K562 (cell line): ENCODE results near the gene KDM2A. TPM values are rescaled to one million over a fixed set of nuclear protein-coding genes. Genes with fewer than 3 reads are reported as not detected.

Experiments
- ATF1 ChIP-seq, 2 experiments: fragments of 450-650 bp in 1 of 2; IDR thresholded peaks; 2 replicates each; pipeline ENCODE4 v1.6.1; 2016; ENCODE audit warnings: missing compliant biosample characterization in 1 of 2, missing genetic modification characterization in 1 of 2
- CEBPB ChIP-seq: fragments of 450-650 bp; IDR thresholded peaks from 2 replicates; pipeline ENCODE4 v1.6.1; 2016; ENCODE audit warnings: missing genetic modification characterization, missing compliant biosample characterization
- CHCHD3 ChIP-seq: fragments of 250-450 bp; sonication (Bioruptor Pico); IDR thresholded peaks from 2 replicates; pipeline ENCODE4 v2.1.2; 2022; ENCODE audit warnings: mild to moderate bottlenecking
- CREB3 ChIP-seq: fragments of 450-650 bp; conservative IDR thresholded peaks from 2 replicates; pipeline ENCODE4 v1.6.1; 2016; ENCODE audit warnings: missing genetic modification characterization, low read depth, mild to moderate bottlenecking, missing compliant biosample characterization, moderate library complexity
- FOXK1 ChIP-seq: sonication (generic); formaldehyde crosslinking; IDR thresholded peaks from 2 replicates; pipeline ENCODE4 v1.8.0; 2022; ENCODE audit warnings: missing genetic modification reagents, mild to moderate bottlenecking, borderline replicate concordance
- JUND ChIP-seq, 2 experiments: IDR thresholded peaks; 2 replicates in 1 of 2; 3 replicates in 1 of 2; pipeline ENCODE4 v1.6.1; 2011; ENCODE audit warnings: borderline replicate concordance in 2 of 2, low read depth in 2 of 2, low read length in 2 of 2, improper control_type of control experiment in 1 of 2, missing biosample characterization in 1 of 2, missing genetic modification characterization in 1 of 2, missing genetic modification reagents in 1 of 2
- MTA3 ChIP-seq: fragments of 450-650 bp; formaldehyde crosslinking; IDR thresholded peaks from 2 replicates; pipeline ENCODE4 v1.6.1; 2017; ENCODE audit warnings: mild to moderate bottlenecking, borderline replicate concordance
- MTF1 ChIP-seq: fragments of 250-450 bp; sonication (Bioruptor Pico); IDR thresholded peaks from 2 replicates; pipeline ENCODE4 v1.9.0; 2021; ENCODE audit warnings: moderate library complexity, mild to moderate bottlenecking, inconsistent platforms, borderline replicate concordance
- NFRKB ChIP-seq: fragments of 450-650 bp; IDR thresholded peaks from 2 replicates; pipeline ENCODE4 v1.6.1; 2016; ENCODE audit warnings: low read depth
- NR3C1 ChIP-seq: sonication (generic); formaldehyde crosslinking; IDR thresholded peaks from 2 replicates; pipeline ENCODE4 v1.8.1; 2022; ENCODE audit warnings: missing genetic modification reagents
- TAF7 ChIP-seq: fragments of 450-650 bp; IDR thresholded peaks from 2 replicates; pipeline ENCODE4 v1.6.1; 2016; ENCODE audit warnings: missing genetic modification characterization, missing compliant biosample characterization
- TBP ChIP-seq: optimal IDR thresholded peaks from 2 replicates; pipeline ENCODE3; 2011; ENCODE audit warnings: low read depth, low read length, improper control_type of control experiment
- YY1 ChIP-seq, 3 experiments: IDR thresholded peaks; 2 replicates each; pipeline ENCODE4 v1.6.1; 2011; ENCODE audit warnings: low read length in 2 of 3, mild to moderate bottlenecking in 2 of 3, moderate library complexity in 2 of 3, borderline replicate concordance in 1 of 3, control low read depth in 1 of 3, low read depth in 1 of 3; ENCODE audit not compliant: insufficient read depth in 3 of 3, insufficient replicate concordance in 2 of 3, control insufficient read depth in 1 of 3, insufficient read length in 1 of 3; ENCODE audit errors: extremely low read depth in 1 of 3
- ZBTB7A ChIP-seq: IDR thresholded peaks from 2 replicates; pipeline ENCODE4 v1.6.1; 2011; ENCODE audit warnings: low read depth, mild to moderate bottlenecking, low read length, moderate library complexity, borderline replicate concordance; ENCODE audit not compliant: control insufficient read depth
- ZC3H11A ChIP-seq: IDR thresholded peaks from 2 replicates; pipeline ENCODE4 v1.6.1; 2012; ENCODE audit warnings: low read depth, low read length, improper control_type of control experiment
- ZNF12 ChIP-seq: sonication (generic); formaldehyde crosslinking; IDR thresholded peaks from 2 replicates; pipeline ENCODE4 v1.4.0; 2020; ENCODE audit warnings: mild to moderate bottlenecking, missing genetic modification reagents
- ZNF324 ChIP-seq: fragments of 250-450 bp; sonication (Bioruptor Pico); IDR thresholded peaks from 2 replicates; pipeline ENCODE4 v1.4.0; 2020; ENCODE audit warnings: mild to moderate bottlenecking
- ZNF395 ChIP-seq: fragments of 200-800 bp; sonication (Bioruptor generic); IDR thresholded peaks from 2 replicates; pipeline ENCODE4 v1.6.1; 2017; ENCODE audit warnings: missing genetic modification characterization, missing compliant biosample characterization
- ZNF695 ChIP-seq: fragments of 450-650 bp; formaldehyde crosslinking; IDR thresholded peaks from 2 replicates; pipeline ENCODE4 v1.4.0; 2020; ENCODE audit warnings: mild to moderate bottlenecking, moderate library complexity
- ZNF79 ChIP-seq: fragments of 250-450 bp; sonication (Bioruptor Pico); IDR thresholded peaks from 2 replicates; pipeline ENCODE4 v1.4.0; 2020; ENCODE audit warnings: low read depth, mild to moderate bottlenecking, moderate library complexity
- polyA plus RNA-seq, 8 experiments: library from polyadenylated mRNA; depleted of rRNA in 4 of 8; stranded (reverse) in 5 of 8; unstranded in 3 of 8; fragments of >200 nt; fragmentation: Nextera tagmentation in 2 of 8; fragmentation: Illumina TruSeq in 1 of 8; extraction: Ambion mirVana in 2 of 8; extraction: Trizol in 1 of 8; gene quantifications; 2 replicates each; pipeline versions ENCODE4 v1.2.1 to v1.2.3, GENCODE V29; 2011 to 2014; ENCODE audit warnings: inconsistent platforms in 1 of 8, missing spikeins in 1 of 8
- total RNA-seq, 7 experiments: library from RNA; depleted of rRNA in 6 of 7; stranded (reverse); fragments of >200 nt in 6 of 7; fragmentation: Illumina TruSeq in 2 of 7; extraction: Trizol in 2 of 7; gene quantifications; 2 replicates each; pipeline versions ENCODE4 v1.2.1 to v1.2.3, GENCODE V29; 2011 to 2021; ENCODE audit warnings: low replicate concordance in 1 of 7
- TF ChIP-seq, protein P1 (sequence below), 3 experiments: IDR thresholded peaks in 2 of 3; conservative IDR thresholded peaks in 1 of 3; 2 replicates each; pipeline ENCODE4 v1.5.1; 2011 to 2012; ENCODE audit warnings: low read length in 3 of 3, mild to moderate bottlenecking in 3 of 3, control low read depth in 2 of 3, improper control_type of control experiment in 1 of 3, inconsistent platforms in 1 of 3, low read depth in 1 of 3, mixed read lengths in 1 of 3, moderate library complexity in 1 of 3; ENCODE audit not compliant: insufficient read depth in 2 of 3
- TF ChIP-seq, protein P2 (sequence below): fragments of 250-450 bp; sonication (Bioruptor Pico); IDR thresholded peaks from 2 replicates; pipeline ENCODE4 v1.9.0; 2021; ENCODE audit warnings: mild to moderate bottlenecking

Gene KDM2A
- total and polyA plus RNA-seq, 9 of the 15 experiments (the other 6 are each of a cell fraction or from before 2014, with no cell fraction given) = 5.0 to 39.3 (median 21.3) TPM

GRCh38 chr11:67118801-67119584 is at the start of gene KDM2A (continued):
- TF ChIP-seq MTF1 (CRISPR knock-in tag) (no peak), JUND (IDR thresholded peaks at IDR 0.05; ENCODE audit: borderline replicate concordance, low read depth, low read length) (peak; percentile 14; the same call in 1 of the 2 replicates), JUND (tag; IDR thresholded peaks at IDR 0.05; ENCODE audit: borderline replicate concordance, low read depth, low read length) (no peak), ZNF12 (CRISPR knock-in tag) (no peak), ZNF79 (no peak), ATF1 (CRISPR knock-in tag; IDR thresholded peaks at IDR 0.05) (peak; percentile 60; the same call in 1 of the 2 replicates), ATF1 (tag; IDR thresholded peaks at IDR 0.05) (no peak), ZBTB7A (peak; percentile 77; the same call in 1 of the 2 replicates), TAF7 (peak; percentile 78), FOXK1 (CRISPR knock-in tag) (no peak), CEBPB (tag) (no peak), MTA3 (peak; percentile 53; the same call in 1 of the 2 replicates), CREB3 (tag) (no peak), ZNF324 (CRISPR knock-in tag) (no peak), CHCHD3 (CRISPR knock-in tag) (no peak), ZNF395 (peak; percentile 71; the same call in 1 of the 2 replicates), TBP (peak; percentile 74), ZNF695 (CRISPR knock-in tag) (no peak), ZC3H11A (no peak), YY1 (IDR thresholded peaks at IDR 0.05; ENCODE audit: borderline replicate concordance in 1 of 3, control insufficient read depth in 1 of 3, extremely low read depth in 1 of 3, insufficient read depth in 3 of 3, insufficient read length in 1 of 3, insufficient replicate concordance in 2 of 3, low read depth in 1 of 3, low read length in 2 of 3) (peak; percentile 83 to 97 (median 93)), NR3C1 (CRISPR knock-in tag) (no peak), NFRKB (peak; percentile 56)
- TF ChIP-seq, protein P1, sequence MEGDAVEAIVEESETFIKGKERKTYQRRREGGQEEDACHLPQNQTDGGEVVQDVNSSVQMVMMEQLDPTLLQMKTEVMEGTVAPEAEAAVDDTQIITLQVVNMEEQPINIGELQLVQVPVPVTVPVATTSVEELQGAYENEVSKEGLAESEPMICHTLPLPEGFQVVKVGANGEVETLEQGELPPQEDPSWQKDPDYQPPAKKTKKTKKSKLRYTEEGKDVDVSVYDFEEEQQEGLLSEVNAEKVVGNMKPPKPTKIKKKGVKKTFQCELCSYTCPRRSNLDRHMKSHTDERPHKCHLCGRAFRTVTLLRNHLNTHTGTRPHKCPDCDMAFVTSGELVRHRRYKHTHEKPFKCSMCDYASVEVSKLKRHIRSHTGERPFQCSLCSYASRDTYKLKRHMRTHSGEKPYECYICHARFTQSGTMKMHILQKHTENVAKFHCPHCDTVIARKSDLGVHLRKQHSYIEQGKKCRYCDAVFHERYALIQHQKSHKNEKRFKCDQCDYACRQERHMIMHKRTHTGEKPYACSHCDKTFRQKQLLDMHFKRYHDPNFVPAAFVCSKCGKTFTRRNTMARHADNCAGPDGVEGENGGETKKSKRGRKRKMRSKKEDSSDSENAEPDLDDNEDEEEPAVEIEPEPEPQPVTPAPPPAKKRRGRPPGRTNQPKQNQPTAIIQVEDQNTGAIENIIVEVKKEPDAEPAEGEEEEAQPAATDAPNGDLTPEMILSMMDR (IDR thresholded peaks at IDR 0.05 in 2 of 3, conservative IDR thresholded peaks at IDR 0.05 in 1 of 3; ENCODE audit: insufficient read depth in 2 of 3, low read depth in 1 of 3, low read length in 3 of 3) = peak in 1 of 3 experiments; percentile 49; a peak in 2 of 6 replicates
- TF ChIP-seq, protein P2, sequence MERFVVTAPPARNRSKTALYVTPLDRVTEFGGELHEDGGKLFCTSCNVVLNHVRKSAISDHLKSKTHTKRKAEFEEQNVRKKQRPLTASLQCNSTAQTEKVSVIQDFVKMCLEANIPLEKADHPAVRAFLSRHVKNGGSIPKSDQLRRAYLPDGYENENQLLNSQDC (CRISPR knock-in tag) = peak; percentile 58; the same call in 1 of the 2 replicates
